HEK293T (cell line): ENCODE measurements around the gene KCNA1.

Experiments used
- ARNT ChIP-seq: fragments of 450-650 bp; IDR thresholded peaks from 2 replicates; pipeline ENCODE4 v1.6.1; 2017; ENCODE audit warnings: mild to moderate bottlenecking
- BHLHE40 ChIP-seq: fragments of 450-650 bp; IDR thresholded peaks from 2 replicates; pipeline ENCODE4 v1.6.1; 2016; ENCODE audit warnings: mild to moderate bottlenecking, moderate library complexity, borderline replicate concordance
- ELF4 ChIP-seq: fragments of 450-650 bp; IDR thresholded peaks from 2 replicates; pipeline ENCODE4 v1.6.1; 2017; ENCODE audit warnings: antibody characterized with exemption
- FOXA1 ChIP-seq: fragments of 450-650 bp; IDR thresholded peaks from 2 replicates; pipeline ENCODE4 v1.6.1; 2016; ENCODE audit warnings: mild to moderate bottlenecking
- FOXM1 ChIP-seq: fragments of 450-650 bp; IDR thresholded peaks from 2 replicates; pipeline ENCODE4 v1.6.1; 2017; ENCODE audit warnings: mild to moderate bottlenecking, borderline replicate concordance
- HDGF ChIP-seq: fragments of 450-650 bp; IDR thresholded peaks from 2 replicates; pipeline ENCODE4 v1.6.1; 2017; ENCODE audit warnings: antibody characterized with exemption, borderline replicate concordance
- LEF1 ChIP-seq: fragments of 450-650 bp; IDR thresholded peaks from 2 replicates; pipeline ENCODE4 v1.6.1; 2017; ENCODE audit warnings: mild to moderate bottlenecking, borderline replicate concordance
- NFRKB ChIP-seq: fragments of 450-650 bp; IDR thresholded peaks from 2 replicates; pipeline ENCODE4 v1.6.1; 2016; ENCODE audit warnings: mild to moderate bottlenecking, moderate library complexity
- SP1 ChIP-seq: fragments of 450-650 bp; IDR thresholded peaks from 2 replicates; pipeline ENCODE4 v1.6.1; 2017
- SUZ12 ChIP-seq: fragments of 450-650 bp; IDR thresholded peaks from 2 replicates; pipeline ENCODE4 v1.6.1; 2016; ENCODE audit warnings: mild to moderate bottlenecking
- TARDBP ChIP-seq: fragments of 450-650 bp; IDR thresholded peaks from 2 replicates; pipeline ENCODE4 v1.6.1; 2016
- ZNF384 ChIP-seq: fragments of 450-650 bp; IDR thresholded peaks from 2 replicates; pipeline ENCODE4 v1.6.1; 2016
- TF ChIP-seq, protein P1 (sequence below): fragments of 450-650 bp; IDR thresholded peaks from 2 replicates; pipeline ENCODE4 v1.6.1; 2016

DNA sequence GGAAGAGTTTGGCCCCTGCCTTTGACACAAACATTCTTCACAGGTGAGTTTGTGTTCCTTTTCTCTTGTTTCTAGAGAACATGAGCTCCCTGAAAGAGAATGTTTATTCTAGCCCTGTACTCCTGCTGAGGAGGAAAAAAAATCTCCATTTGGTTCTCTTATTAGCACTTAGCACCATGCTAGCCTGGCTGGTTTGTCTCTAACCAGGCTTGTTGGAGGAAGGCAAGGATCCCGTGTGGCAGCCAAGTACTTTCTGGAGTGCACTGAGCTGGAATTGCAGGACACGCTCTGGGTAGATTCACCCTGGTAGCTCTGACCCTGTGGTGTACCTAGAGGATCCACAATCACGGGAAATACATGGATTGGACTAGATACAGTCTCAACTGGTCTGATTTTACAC is 41.9 kb downstream of the KCNA1 start:
- TF ChIP-seq SP1 (no peak), HDGF (no peak), ZNF384 (no peak), SUZ12 (no peak), FOXM1 (no peak), LEF1 (no peak), TARDBP (no peak), BHLHE40 (no peak), ARNT (no peak), FOXA1 (no peak), NFRKB (no peak), ELF4 (no peak)
- TF ChIP-seq, protein P1, sequence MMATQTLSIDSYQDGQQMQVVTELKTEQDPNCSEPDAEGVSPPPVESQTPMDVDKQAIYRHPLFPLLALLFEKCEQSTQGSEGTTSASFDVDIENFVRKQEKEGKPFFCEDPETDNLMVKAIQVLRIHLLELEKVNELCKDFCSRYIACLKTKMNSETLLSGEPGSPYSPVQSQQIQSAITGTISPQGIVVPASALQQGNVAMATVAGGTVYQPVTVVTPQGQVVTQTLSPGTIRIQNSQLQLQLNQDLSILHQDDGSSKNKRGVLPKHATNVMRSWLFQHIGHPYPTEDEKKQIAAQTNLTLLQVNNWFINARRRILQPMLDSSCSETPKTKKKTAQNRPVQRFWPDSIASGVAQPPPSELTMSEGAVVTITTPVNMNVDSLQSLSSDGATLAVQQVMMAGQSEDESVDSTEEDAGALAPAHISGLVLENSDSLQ, result no peak
